Measurements from ENCODE around the gene ZNF33A.
"Not testable (repeated sequence)": the region's sequence is repeated elsewhere in the genome, so short reads cannot be mapped to it uniquely, and the experiment has no call there.

Gene ZNF33A

GRCh38 chr10:38007551-38007950 lies 2.9 kb upstream of the ZNF33A start:
- CTCF ChIA-PET = no interaction called here

GRCh38 chr10:38007991-38008390 lies 2.5 kb upstream of the ZNF33A start:
- DNase-seq (ENCODE audit: low read depth, low spot score) = no peak
- POLR2A ChIA-PET = no interaction called here
- TF ChIP-seq, protein P1, sequence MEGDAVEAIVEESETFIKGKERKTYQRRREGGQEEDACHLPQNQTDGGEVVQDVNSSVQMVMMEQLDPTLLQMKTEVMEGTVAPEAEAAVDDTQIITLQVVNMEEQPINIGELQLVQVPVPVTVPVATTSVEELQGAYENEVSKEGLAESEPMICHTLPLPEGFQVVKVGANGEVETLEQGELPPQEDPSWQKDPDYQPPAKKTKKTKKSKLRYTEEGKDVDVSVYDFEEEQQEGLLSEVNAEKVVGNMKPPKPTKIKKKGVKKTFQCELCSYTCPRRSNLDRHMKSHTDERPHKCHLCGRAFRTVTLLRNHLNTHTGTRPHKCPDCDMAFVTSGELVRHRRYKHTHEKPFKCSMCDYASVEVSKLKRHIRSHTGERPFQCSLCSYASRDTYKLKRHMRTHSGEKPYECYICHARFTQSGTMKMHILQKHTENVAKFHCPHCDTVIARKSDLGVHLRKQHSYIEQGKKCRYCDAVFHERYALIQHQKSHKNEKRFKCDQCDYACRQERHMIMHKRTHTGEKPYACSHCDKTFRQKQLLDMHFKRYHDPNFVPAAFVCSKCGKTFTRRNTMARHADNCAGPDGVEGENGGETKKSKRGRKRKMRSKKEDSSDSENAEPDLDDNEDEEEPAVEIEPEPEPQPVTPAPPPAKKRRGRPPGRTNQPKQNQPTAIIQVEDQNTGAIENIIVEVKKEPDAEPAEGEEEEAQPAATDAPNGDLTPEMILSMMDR (IDR thresholded peaks at IDR 0.05; ENCODE audit: insufficient read depth, low read length, missing control alignments) = no peak
- H3K4me3 ChIP-seq (ENCODE audit: low read depth, low read length) = no peak overlapping the region
- CTCF ChIA-PET = no interaction called here

More at GRCh38 chr10:38007551-38007950, 2.9 kb upstream of the ZNF33A start:
- DNase-seq (ENCODE audit: low read depth, low spot score) = no peak
- POLR2A ChIA-PET = no interaction called here
- TF ChIP-seq, protein P1 (IDR thresholded peaks at IDR 0.05; ENCODE audit: insufficient read depth, low read length, missing control alignments) = no peak
- no peak overlapping the region for H3K4me3 ChIP-seq (ENCODE audit: low read depth, low read length)

DNA sequence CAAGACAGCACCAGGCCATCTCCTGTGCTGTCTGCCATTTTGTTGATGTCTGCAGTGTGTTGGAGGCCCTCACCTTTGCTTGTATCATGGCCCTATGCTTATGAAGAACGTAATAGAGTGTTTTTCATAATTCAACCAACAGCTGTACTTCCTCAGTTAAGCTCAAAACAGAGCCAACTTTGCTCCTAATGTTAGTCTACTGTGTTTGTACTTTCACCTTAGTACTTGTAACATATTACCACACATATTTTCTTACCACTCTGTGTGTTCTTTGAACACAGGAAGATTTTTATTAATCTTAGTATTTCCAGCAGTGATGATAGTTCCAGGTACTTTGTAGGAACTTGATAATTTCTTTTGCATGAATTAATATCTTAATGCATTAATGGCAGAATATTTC lies 5.9 kb downstream of the ZNF33A start:
- ChIA-PET CTCF (no interaction called here), POLR2A (no interaction called here)
- H3K4me3 ChIP-seq (ENCODE audit: low read depth, low read length) = no peak overlapping the region
- DNase-seq (ENCODE audit: low read depth, low spot score) = no peak
- TF ChIP-seq, protein P1 (IDR thresholded peaks at IDR 0.05; ENCODE audit: insufficient read depth, low read length, missing control alignments) = no peak

DNA sequence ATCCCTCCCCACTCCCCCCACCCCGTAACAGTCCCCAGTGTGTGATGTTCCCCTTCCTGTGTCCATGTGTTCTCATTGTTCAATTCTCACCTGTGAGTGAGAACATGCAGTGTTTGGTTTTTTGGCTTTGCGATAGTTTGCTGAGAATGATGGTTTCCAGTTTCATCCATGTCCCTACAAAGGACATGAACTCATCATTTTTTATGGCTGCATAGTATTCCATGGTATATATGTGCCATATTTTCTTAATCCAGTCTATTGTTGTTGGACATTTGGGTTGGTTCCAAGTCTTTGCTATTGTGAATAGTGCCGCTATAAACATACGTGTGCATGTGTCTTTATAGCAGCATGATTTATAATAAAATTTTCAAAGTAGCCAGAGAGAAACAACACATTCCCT lies 8.6 kb downstream of the ZNF33A start:
- CTCF ChIA-PET; H3K4me3 ChIP-seq (ENCODE audit: low read depth, low read length); POLR2A ChIA-PET; DNase-seq (ENCODE audit: low read depth, low spot score): not testable (repeated sequence)

DNA sequence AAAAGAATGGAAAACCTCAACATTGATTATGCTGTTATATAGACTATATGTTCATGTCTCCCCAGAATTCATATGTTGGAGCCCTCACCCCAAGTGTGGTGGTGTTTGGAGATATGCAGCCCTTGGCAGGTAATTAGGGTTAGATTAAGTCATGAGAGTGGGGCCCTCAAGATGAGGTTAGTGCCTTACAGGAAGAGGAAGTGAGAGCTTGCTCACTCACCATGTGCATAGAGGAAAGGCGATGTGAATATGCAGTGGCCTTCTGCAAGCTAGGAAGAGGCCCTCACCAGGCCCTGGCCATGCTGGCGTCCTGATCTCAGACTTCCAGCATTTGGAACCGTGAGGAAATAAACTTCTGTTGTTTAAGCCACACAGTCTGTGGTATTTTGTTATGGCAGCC lies 14.8 kb downstream of the ZNF33A start:
- DNase-seq (ENCODE audit: low read depth, low spot score) = no peak
- no peak overlapping the region for H3K4me3 ChIP-seq (ENCODE audit: low read depth, low read length)
- ChIA-PET POLR2A (no interaction called here), CTCF (no interaction called here)
- TF ChIP-seq, protein P1 (IDR thresholded peaks at IDR 0.05; ENCODE audit: insufficient read depth, low read length, missing control alignments) = no peak

- POLR2A ChIA-PET = no interaction called here
- TF ChIP-seq, protein P1 (IDR thresholded peaks at IDR 0.05; ENCODE audit: insufficient read depth, low read length, missing control alignments) = no peak
- DNase-seq (ENCODE audit: low read depth, low spot score) = no peak
- CTCF ChIA-PET = no interaction called here
- no peak overlapping the region for H3K4me3 ChIP-seq (ENCODE audit: low read depth, low read length)
Observed at GRCh38 chr10:38027986-38028385, 17.5 kb downstream of the ZNF33A start.

- no peak overlapping the region for H3K4me3 ChIP-seq (ENCODE audit: low read depth, low read length)
- CTCF ChIA-PET = no interaction called here
- TF ChIP-seq, protein P1 (IDR thresholded peaks at IDR 0.05; ENCODE audit: insufficient read depth, low read length, missing control alignments) = no peak
- POLR2A ChIA-PET = no interaction called here
- no peak for DNase-seq (ENCODE audit: low read depth, low spot score)
Observed at GRCh38 chr10:38032886-38033285, 22.4 kb downstream of the ZNF33A start.

All from AG04449 (cell line).